GM19239 (cell line): Measurements from ENCODE around the gene SLC35E4.
"Not testable (repeated sequence)": the region's sequence is repeated elsewhere in the genome, so short reads cannot be mapped to it uniquely, and the experiment has no call there.

ENCODE experiments used
- DNase-seq: peaks from one replicate; pipeline ENCODE4 v3.0.0; 2011; ENCODE audit warnings: low spot score; ENCODE audit not compliant: insufficient read length
- FAIRE-seq: peaks from 2 replicates; lab custom pipeline; 2011; peaks lifted over from hg19 to GRCh38; lab: Jason Lieb, UNC

SLC35E4 gene

DNA sequence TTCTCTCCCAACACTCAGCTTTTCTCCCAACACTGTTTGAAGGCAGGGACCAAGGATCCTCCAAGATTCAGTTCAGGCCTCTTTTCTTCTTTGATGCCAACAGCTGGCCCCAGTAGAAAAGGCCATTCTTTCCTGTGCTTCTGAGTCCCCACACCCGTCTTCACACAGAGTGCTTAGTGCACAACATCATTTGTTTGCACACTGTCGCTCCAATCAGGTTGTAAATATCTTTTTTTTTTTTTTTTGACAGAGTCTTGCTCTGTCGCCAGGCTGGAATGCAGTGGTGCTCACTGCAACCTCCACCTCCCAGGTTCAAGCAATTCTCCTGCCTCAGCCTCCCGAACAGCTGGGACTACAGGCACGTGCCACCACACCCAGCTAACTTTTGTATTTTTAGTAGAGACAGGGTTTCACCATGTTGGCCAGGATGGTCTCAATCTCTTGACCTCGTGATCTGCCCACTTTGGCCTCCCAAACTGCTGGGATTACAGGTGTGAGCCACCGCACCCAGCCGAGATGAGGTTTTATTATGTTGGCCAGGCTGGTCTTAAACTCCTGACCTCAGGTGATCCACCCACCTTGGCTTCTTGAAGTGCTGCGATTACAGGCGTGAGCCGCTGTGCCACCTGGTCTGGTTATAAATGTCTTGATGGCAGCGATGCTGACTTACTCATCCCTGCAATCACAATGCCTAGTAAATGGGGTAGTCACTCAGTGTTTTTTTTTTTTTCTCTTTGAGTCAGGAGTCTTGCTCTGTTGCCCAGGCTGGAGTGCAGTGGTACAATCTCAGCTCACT, 44.5 kb downstream of the SLC35E4 start:
- not testable (repeated sequence) for FAIRE-seq, DNase-seq

DNA sequence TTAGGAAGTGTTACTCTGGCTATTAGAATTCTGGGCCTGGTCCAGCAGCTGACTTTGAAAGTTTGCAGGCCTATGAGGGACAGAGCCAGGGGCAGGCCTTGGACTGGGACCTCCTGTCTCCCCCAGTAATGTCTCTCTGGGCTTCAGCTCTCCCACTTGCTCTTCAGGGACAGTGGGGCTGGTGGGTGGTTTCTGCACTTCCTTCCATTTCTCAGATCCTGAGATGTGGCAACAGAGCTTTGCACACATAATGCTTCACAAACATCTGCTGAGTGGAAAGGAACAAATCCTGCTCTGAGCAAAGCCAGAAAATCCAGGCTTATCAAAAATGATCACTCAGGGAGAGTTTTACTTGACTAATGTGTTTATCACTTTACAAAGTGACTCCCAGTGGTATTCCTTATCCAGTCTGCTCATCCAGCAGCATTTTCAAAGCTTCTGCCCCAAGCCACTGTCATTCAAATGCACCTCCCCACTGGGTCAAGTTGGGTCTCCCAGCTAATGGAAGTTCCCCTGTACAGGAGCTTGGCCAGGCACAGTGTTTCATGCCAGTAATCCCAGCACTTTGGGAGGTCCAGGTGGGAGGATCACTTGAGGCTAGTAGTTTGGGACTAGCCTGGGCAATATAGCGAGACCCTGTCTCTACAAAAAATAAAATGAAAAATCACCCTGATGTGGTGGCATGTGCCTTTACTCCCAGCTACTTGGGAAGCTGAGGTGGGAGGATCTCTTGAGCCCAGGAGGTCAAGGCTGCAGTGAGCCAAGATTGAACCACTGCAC, 45.6 kb downstream of the SLC35E4 start:
- no peak for DNase-seq
- no peak for FAIRE-seq

DNA sequence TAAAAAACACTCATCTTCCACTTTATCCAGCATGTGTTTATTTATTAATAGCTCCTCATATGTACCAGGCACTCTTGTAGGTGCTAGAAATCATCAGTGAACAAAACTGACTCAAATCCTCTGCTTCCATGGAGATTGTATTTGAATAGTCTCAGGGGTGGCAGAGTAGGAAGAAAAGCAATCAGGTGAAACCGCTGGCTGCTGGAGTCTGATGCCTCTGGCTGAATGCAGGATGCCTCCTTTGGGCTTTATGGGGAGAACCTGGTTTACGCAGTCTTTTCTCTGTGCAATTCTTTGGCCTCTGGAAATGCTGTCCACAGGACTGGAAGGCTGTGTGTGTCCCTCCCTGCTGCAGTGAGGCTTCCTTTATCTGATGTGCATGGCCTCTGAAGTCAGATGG, 46.2 kb downstream of the SLC35E4 start:
- no peak for FAIRE-seq

DNA sequence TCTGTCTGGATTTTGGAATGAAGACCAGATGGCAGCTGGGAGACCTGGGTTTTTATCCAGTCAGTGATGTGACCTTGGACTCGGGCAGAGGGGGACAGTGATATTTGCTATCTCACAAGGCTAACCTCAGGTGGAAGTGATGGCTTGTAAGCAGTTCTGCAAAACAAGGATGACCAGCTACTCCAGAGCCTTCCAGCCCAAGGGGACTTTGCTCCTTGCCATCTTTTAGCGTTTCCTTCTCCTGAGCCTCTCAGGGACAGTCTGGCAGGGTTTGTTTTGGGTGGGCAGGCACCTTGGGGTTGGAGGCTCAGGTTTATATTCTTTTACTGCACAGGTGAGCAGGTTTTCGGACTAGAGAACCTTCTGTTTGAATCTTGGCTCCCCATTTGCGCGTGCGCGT, 49.6 kb downstream of the SLC35E4 start:
- FAIRE-seq (no peak), DNase-seq (no peak)

More for the DNA sequence above, 46.2 kb downstream of the SLC35E4 start:
- no peak for DNase-seq

DNA sequence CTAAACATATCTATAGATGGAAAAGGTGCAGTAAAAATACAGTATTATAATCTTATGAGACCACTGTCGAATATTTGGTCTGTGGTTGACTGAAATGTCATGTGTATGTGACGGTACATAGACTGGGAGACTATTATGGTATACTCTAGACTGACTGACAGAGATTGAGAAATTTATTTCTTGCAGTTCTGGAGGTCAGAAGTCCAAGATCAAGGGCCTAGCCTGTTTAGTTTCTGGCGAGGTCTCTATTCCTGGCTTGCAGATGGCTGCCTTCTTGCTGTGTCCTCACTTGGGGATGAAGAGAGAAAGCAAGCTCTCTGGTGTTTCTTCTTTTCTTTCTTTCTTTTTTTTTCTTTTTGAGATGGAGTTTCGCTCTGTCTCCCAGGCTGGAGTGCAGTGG, 51.8 kb downstream of the SLC35E4 start:
- FAIRE-seq (no peak), DNase-seq (no peak)

DNA sequence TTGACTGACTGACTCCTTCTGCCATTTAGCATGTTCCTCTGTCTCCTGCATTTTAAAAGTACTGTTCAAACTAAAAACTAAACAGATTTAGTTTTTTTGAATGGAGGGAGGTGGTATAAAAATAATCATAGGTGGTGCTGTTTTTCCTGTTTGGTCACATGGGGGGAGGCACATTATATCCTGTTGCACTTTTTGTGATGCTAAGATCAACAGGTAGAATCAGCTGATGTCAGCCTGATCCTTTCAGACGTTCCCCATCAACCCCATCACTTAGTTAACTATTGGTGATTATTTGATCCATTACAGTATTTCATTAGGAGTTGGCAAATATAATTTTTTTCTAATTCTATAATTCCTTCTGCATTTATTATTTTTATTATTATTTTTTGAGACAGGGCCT, 54.0 kb downstream of the SLC35E4 start:
- FAIRE-seq (no peak), DNase-seq (no peak)

DNA sequence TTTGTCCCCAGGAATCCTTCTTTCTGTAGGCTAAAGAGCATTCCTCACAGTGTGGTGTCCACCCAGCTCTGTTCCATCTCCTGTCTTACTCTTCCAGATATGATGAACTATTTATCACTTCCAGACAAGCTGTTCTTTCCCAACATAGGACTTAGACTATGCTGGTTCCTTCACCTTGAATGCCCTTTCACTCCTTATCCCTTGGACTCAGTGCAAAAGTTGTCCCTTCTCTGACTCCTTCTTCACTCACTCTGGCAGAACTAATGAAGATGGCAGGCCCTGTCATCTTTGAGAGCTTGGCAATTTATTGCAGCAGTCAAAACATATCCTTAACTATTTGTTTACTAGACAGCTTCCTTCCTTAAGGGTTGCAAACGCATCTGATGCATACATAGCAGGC, 55.6 kb downstream of the SLC35E4 start:
- DNase-seq: no peak

DNA sequence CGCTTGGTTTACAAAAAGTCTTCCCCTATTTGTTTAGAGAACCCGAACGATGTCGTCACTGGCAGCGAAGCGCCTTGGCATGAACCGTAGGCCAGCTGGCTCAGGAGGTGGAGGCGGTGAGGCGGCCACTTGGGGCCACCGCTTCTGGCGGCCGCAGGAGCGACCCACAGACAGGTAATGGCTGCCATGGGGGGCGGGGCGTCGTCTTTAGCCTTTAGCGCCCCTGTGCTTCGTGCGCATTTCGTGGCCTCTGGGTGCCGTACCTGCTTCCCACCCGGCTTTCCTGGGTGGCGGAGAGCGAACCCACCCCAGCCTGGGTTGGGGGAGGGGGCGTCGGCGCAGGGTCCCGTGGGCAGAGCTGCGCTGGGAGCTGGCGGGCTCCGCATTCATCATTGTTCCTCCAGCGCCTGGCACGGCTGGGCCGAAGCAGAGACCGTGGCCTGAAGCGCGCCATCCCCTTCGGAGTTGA, 58.6 kb downstream of the SLC35E4 start:
- FAIRE-seq: peak; percentile 71
- DNase-seq: peak; percentile 49

More for the DNA sequence above, 55.6 kb downstream of the SLC35E4 start:
- no peak for FAIRE-seq

DNA sequence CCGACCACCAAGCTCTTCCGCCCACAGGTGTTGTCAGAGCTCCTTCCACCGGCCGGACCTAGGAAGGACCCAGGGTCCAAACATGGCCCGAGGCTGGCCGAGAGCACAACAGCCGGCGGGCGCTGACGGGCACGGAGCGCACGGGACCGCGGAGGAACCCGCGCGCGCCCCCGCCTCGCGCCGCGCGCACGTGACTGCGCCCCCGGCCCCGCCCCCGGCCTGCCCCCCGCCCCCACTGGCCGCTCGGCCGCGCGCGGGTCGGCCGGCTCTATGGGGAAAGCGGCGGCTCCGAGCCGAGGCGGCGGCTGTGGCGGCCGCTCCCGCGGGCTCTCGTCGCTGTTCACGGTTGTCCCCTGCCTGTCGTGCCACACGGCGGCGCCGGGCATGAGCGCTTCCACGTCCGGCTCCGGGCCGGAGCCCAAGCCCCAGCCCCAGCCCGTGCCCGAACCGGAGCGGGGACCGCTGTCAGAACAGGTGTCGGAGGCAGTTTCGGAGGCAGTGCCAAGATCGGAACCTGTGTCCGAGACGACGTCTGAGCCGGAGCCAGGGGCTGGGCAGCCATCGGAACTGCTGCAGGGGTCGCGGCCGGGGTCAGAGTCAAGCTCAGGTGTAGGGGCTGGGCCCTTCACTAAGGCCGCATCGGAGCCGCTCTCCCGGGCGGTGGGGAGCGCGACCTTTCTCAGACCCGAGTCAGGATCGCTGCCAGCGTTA, 59.2 kb downstream of the SLC35E4 start, which contains the start of gene OSBP2:
Gene OSBP2 (plus strand): TSS at position 235 of the 711 bp plus-strand sequence. CDS start 36 bp downstream, at position 271.
- DNase-seq: no peak
- FAIRE-seq: no peak

DNA sequence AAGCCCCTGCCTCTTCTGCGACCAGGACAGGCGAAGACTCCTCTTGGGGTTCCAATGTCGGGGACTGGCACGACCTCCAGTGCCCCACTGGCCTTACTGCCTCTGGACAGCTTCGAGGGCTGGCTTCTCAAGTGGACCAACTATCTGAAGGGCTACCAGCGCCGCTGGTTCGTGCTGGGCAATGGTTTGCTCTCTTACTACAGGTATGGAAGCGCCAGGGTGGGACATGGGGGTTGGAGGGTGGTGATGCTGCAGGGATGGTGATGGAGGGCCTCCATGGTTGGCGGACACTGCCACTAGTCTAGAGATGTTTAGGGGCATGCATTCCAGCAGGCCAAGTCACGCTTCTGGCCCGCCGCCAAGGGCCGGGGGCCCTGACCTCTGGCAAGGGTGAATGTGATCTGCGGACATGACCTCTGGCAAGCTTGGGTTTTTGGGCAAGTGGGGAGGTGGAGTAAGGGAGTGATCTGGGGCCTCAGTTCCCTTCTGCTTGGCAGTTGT, 59.8 kb downstream of the SLC35E4 start:
- no peak for DNase-seq

DNA sequence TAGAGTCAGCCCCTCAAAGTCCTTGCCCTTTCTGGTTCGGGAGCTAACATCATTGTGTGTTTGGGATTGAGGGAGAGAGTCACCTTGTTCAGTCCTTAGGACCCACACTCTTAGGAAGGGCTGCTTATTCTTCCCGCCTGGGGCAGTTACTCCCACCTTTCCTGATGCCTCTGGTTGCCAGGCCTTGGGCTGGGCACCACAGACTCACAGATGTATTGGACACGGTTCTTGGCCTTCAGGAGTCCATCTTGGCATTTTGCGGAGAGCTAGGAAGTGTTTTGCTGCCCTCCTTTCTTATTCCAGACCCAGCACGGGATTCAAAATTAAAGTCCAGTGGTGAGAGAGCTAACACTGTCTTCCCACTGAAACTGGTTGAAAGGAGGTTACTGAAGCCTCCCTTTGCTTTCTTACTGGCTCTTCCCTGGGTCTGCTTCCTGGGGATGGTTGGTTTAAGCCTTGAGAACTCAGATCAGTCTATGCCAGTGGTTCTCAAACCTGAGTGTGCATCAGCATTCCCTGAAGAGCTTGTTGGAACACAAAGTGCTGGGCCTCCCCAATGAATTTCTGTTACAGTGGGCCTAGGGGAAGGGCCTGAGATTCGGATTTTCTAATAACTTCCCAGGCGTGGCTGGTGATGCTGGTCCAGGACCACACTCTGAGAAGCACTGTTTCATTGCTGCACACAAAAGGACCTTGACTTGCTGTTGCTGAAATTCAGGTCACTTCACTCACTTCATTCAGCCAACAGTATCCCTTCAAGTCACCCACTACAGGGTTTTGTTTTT, 60.5 kb downstream of the SLC35E4 start:
- FAIRE-seq (no peak), DNase-seq (no peak)

More for the DNA sequence above, 59.8 kb downstream of the SLC35E4 start:
- FAIRE-seq: no peak
